ENCODE data around the gene ARID1A. TPM values are rescaled to one million over a fixed set of nuclear protein-coding genes. Genes with fewer than 3 reads are reported as not detected.
"Not testable (repeated sequence)": the region's sequence is repeated elsewhere in the genome, so short reads cannot be mapped to it uniquely, and the experiment has no call there.

Gene ARID1A
- polyA plus RNA-seq (ENCODE audit: insufficient read length in 4 of 4) = 100 to 1,000 TPM in 1 of 4 donors, 10 to 100 TPM in 3; 85.5 to 102 (median 90.5) TPM

GRCh38 chr1:26695356-26696118 lies at the start of gene ARID1A:
ARID1A (plus strand) TSS chr1:26696015; CDS start chr1:26696404, 389 bp downstream.
- DNase-seq (ENCODE audit: low read depth in 4 of 4, low spot score in 3 of 4) = peak; percentile 92 to 94 (median 92)

GRCh38 chr1:26664802-26665201 lies 31.0 kb upstream of the ARID1A start:
- no peak for DNase-seq (ENCODE audit: low read depth in 4 of 4, low spot score in 3 of 4)

GRCh38 chr1:26666855-26667254 lies 29.0 kb upstream of the ARID1A start:
- DNase-seq (ENCODE audit: low read depth in 4 of 4, low spot score in 3 of 4) = no peak

- DNase-seq (ENCODE audit: low read depth in 4 of 4, low spot score in 3 of 4) = not testable (repeated sequence)
Measured at GRCh38 chr1:26668106-26668786, 27.6 kb upstream of the ARID1A start.

GRCh38 chr1:26677306-26678115 lies 18.3 kb upstream of the ARID1A start:
- DNase-seq (ENCODE audit: low read depth in 4 of 4, low spot score in 3 of 4) = peak in 3 of 4 donors; percentile 72 to 84 (median 73)

- no peak for DNase-seq (ENCODE audit: low read depth in 4 of 4, low spot score in 3 of 4)
Measured at GRCh38 chr1:26684763-26685508, 10.9 kb upstream of the ARID1A start.

- no peak for DNase-seq (ENCODE audit: low read depth in 4 of 4, low spot score in 3 of 4)
Measured at GRCh38 chr1:26686795-26687194, 9.0 kb upstream of the ARID1A start.

- no peak for DNase-seq (ENCODE audit: low read depth in 4 of 4, low spot score in 3 of 4)
Measured at GRCh38 chr1:26689504-26689903, 6.3 kb upstream of the ARID1A start.

- no peak for DNase-seq (ENCODE audit: low read depth in 4 of 4, low spot score in 3 of 4)
Measured at GRCh38 chr1:26690157-26690556, 5.7 kb upstream of the ARID1A start.

- DNase-seq (ENCODE audit: low read depth in 4 of 4, low spot score in 3 of 4) = no peak
Measured at GRCh38 chr1:26690576-26691031, 5.2 kb upstream of the ARID1A start.

- DNase-seq (ENCODE audit: low read depth in 4 of 4, low spot score in 3 of 4) = peak; percentile 78 to 93 (median 88)
Measured at GRCh38 chr1:26692211-26692792, 3.5 kb upstream of the ARID1A start.

GRCh38 chr1:26692793-26693490 lies 2.9 kb upstream of the ARID1A start:
- DNase-seq (ENCODE audit: low read depth in 4 of 4, low spot score in 3 of 4) = peak; percentile 88 to 94 (median 92)

GRCh38 chr1:26693599-26694572 lies 1.9 kb upstream of the ARID1A start:
- DNase-seq (ENCODE audit: low read depth in 4 of 4, low spot score in 3 of 4) = no peak

- no peak for DNase-seq (ENCODE audit: low read depth in 4 of 4, low spot score in 3 of 4)
Measured at GRCh38 chr1:26694638-26695355, 1.0 kb upstream of the ARID1A start.

- no peak for DNase-seq (ENCODE audit: low read depth in 4 of 4, low spot score in 3 of 4)
Measured at GRCh38 chr1:26696119-26696653, 371 bp downstream of the ARID1A start.

- no peak for DNase-seq (ENCODE audit: low read depth in 4 of 4, low spot score in 3 of 4)
Measured at GRCh38 chr1:26696654-26697430, 1.0 kb downstream of the ARID1A start.
